GM23338 (cell line): ENCODE results near the gene EHBP1L1. TPM values are rescaled to one million over a fixed set of nuclear protein-coding genes. Genes with fewer than 3 reads are reported as not detected.

ENCODE experiments used
- ATAC-seq: fragments of 200-7000 bp; cut with Tn5 transposase; 3 replicates; pipeline ENCODE4 v1.9.1; 2020
- DNase-seq: peaks from one replicate; pipeline ENCODE4 v3.0.0-alpha.2; 2015; ENCODE audit warnings: low spot score
- H2AFZ ChIP-seq: fragments of 200-600 bp; sonication (generic); 2 replicates; pipeline ENCODE4 v1.8.0; 2016; ENCODE audit warnings: antibody characterized with exemption, mild to moderate bottlenecking, moderate library complexity
- H3F3A ChIP-seq: fragments of 200-600 bp; sonication (generic); replicated peaks from 2 replicates; pipeline ENCODE4 v1.8.0; 2017; ENCODE audit warnings: antibody characterized with exemption, mixed run types, low read depth
- H3K27ac ChIP-seq: fragments of 200-600 bp; sonication (generic); 2 replicates; pipeline ENCODE4 v1.6.1; 2016; ENCODE audit warnings: low read depth
- H3K27me3 ChIP-seq: fragments of 200-600 bp; sonication (generic); 2 replicates; pipeline ENCODE4 v1.8.0; 2016; ENCODE audit warnings: mild to moderate bottlenecking, mixed run types, moderate library complexity; ENCODE audit not compliant: insufficient read depth
- H3K36me3 ChIP-seq: fragments of 200-600 bp; sonication (generic); 2 replicates; pipeline ENCODE4 v1.8.0; 2016; ENCODE audit warnings: mild to moderate bottlenecking; ENCODE audit not compliant: insufficient read depth
- H3K4me1 ChIP-seq: fragments of 200-600 bp; sonication (generic); 2 replicates; pipeline ENCODE4 v1.8.0; 2016; ENCODE audit warnings: mild to moderate bottlenecking, moderate library complexity; ENCODE audit not compliant: insufficient read depth
- H3K4me2 ChIP-seq: fragments of 200-600 bp; sonication (generic); 2 replicates; pipeline ENCODE4 v1.7.1; 2017; ENCODE audit warnings: mixed run types
- H3K4me3 ChIP-seq: fragments of 200-600 bp; sonication (generic); 2 replicates; pipeline ENCODE4 v1.6.1; 2016; ENCODE audit warnings: mixed run types
- H3K79me2 ChIP-seq: fragments of 200-600 bp; sonication (generic); replicated peaks from 2 replicates; pipeline ENCODE4 v1.8.0; 2017; ENCODE audit warnings: mild to moderate bottlenecking; ENCODE audit not compliant: insufficient read depth
- H3K9me2 ChIP-seq: fragments of 200-600 bp; sonication (generic); 2 replicates; pipeline ENCODE4 v1.8.0; 2017; ENCODE audit not compliant: insufficient read depth
- H4K20me1 ChIP-seq: fragments of 200-600 bp; sonication (generic); replicated peaks from 2 replicates; pipeline ENCODE4 v1.8.0; 2017; ENCODE audit warnings: mild to moderate bottlenecking; ENCODE audit not compliant: insufficient read depth
- H3K27ac Mint-ChIP-seq: 2 replicates; pipeline ENCODE4 v1.8.0; 2020; ENCODE audit warnings: inconsistent platforms, mild to moderate bottlenecking, moderate library complexity, mixed read lengths
- H3K27me3 Mint-ChIP-seq: 3 replicates; pipeline ENCODE4 v1.8.0; 2022; ENCODE audit warnings: low read depth, mild to moderate bottlenecking, moderate library complexity, mixed read lengths, inconsistent platforms; ENCODE audit not compliant: insufficient read depth, poor library complexity
- H3K36me3 Mint-ChIP-seq: 3 replicates; pipeline ENCODE4 v1.8.0; 2021; ENCODE audit warnings: low read depth, mild to moderate bottlenecking, inconsistent platforms, moderate library complexity, mixed read lengths
- H3K4me1 Mint-ChIP-seq: 3 replicates; pipeline ENCODE4 v1.8.0; 2020; ENCODE audit warnings: mild to moderate bottlenecking, inconsistent platforms, mixed read lengths
- H3K4me3 Mint-ChIP-seq: 3 replicates; pipeline ENCODE4 v1.8.0; 2021; ENCODE audit warnings: moderate library complexity, mild to moderate bottlenecking, inconsistent platforms, mixed read lengths
- H3K9me3 Mint-ChIP-seq: 3 replicates; pipeline ENCODE4 v1.8.0; 2020; ENCODE audit warnings: moderate library complexity, mild to moderate bottlenecking, inconsistent platforms, mixed read lengths
- CREB1 ChIP-seq: fragments of 250-450 bp; sonication (Bioruptor Pico); IDR thresholded peaks from 2 replicates; pipeline ENCODE4 v1.5.0; 2020; ENCODE audit warnings: low read depth, mild to moderate bottlenecking, moderate library complexity
- EZH2 ChIP-seq: fragments of 200-600 bp; sonication (generic); IDR thresholded peaks from one replicate; pipeline ENCODE4 v1.8.0; 2017; ENCODE audit warnings: antibody characterized with exemption, mild to moderate bottlenecking, low read depth; ENCODE audit not compliant: unreplicated experiment
- EZH2phosphoT487 ChIP-seq: fragments of 200-600 bp; sonication (generic); IDR thresholded peaks from one replicate; pipeline ENCODE4 v1.8.1; 2018; ENCODE audit warnings: antibody characterized with exemption; ENCODE audit not compliant: unreplicated experiment
- JUNB ChIP-seq: IDR thresholded peaks from one replicate; pipeline ENCODE4 v1.6.1; 2016; ENCODE audit warnings: antibody characterized with exemption; ENCODE audit not compliant: unreplicated experiment
- NANOG ChIP-seq: IDR thresholded peaks from 2 replicates; pipeline ENCODE4 v1.6.1; 2016; ENCODE audit warnings: antibody characterized with exemption, borderline replicate concordance
- POLR2AphosphoS5 ChIP-seq: IDR thresholded peaks from 2 replicates; pipeline ENCODE4 v1.6.1; 2016; ENCODE audit warnings: antibody characterized with exemption, low read depth
- STAT1 ChIP-seq: IDR thresholded peaks from one replicate; pipeline ENCODE4 v1.6.1; 2016; ENCODE audit warnings: antibody characterized with exemption; ENCODE audit not compliant: unreplicated experiment
- ZNF114 ChIP-seq: fragments of 250-450 bp; sonication (Bioruptor Pico); IDR thresholded peaks from 2 replicates; pipeline ENCODE4 v1.5.0; 2020; ENCODE audit warnings: mild to moderate bottlenecking, moderate library complexity
- ZNF331 ChIP-seq: fragments of 250-450 bp; sonication (Bioruptor Pico); IDR thresholded peaks from 2 replicates; pipeline ENCODE4 v1.5.0; 2020; ENCODE audit warnings: low read depth, mild to moderate bottlenecking, moderate library complexity
- polyA plus RNA-seq: library from polyadenylated mRNA; unstranded; fragments of >200 nt; fragmentation: Nextera tagmentation; extraction: Ambion mirVana; gene quantifications from 2 replicates; pipeline ENCODE4 v1.2.1, GENCODE V29; 2016
- total RNA-seq: library from RNA; depleted of rRNA; stranded (reverse); fragments of >200 nt; shearing (Covaris generic); gene quantifications from 2 replicates; pipeline ENCODE4 v1.2.3, GENCODE V29; 2014
- TF ChIP-seq, protein P1 (sequence below): IDR thresholded peaks from one replicate; pipeline ENCODE4 v1.6.1; 2018; ENCODE audit warnings: antibody characterized with exemption; ENCODE audit not compliant: unreplicated experiment
- TF ChIP-seq, protein P2 (sequence below): fragments of 250-450 bp; sonication (Bioruptor Pico); IDR thresholded peaks from 2 replicates; pipeline ENCODE4 v1.5.0; 2020; ENCODE audit warnings: mild to moderate bottlenecking, moderate library complexity
- TF ChIP-seq, protein P3 (sequence below), 2 experiments: fragments of 200-600 bp in 1 of 2; sonication (generic) in 1 of 2; conservative IDR thresholded peaks; 2 replicates each; pipeline versions ENCODE4 v1.5.1 to v1.6.1; 2016 to 2017; ENCODE audit warnings: antibody characterized with exemption in 2 of 2, low read depth in 2 of 2, mild to moderate bottlenecking in 2 of 2, moderate library complexity in 1 of 2
- TF ChIP-seq, protein P4 (sequence below): IDR thresholded peaks from 2 replicates; pipeline ENCODE4 v1.6.1; 2016; ENCODE audit warnings: antibody characterized with exemption

Gene EHBP1L1
- total and polyA plus RNA-seq, 2 experiments from 2014 or later = 2.9 to 10.9 TPM

DNA sequence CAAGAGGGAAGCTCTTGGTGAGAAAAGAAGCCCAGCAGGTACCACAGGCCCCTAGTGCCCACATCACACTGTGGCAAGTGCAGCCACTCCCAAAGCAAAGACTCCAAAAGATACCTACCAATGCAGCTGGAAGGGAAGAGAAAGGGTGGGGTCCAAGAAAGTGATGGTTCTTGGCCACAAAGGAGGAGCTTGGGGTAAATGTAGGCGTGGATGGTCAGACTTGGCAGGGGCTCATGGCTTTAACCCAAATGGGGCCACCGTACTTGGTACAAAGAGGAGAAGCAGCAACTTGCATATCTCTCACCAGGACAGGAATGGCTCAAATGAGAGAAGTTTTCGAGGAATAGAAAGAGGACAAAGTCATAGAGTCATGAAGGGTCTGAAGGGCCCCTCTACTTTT, 33.4 kb downstream of the EHBP1L1 start:
- Histone ChIP-seq H3K9me2 (no peaks in the 10 kb centered on the region), H3K4me1 (peaks cover 21% of the 10 kb centered on the region), H3F3A (peaks cover 21% of the 10 kb centered on the region), H4K20me1 (no peaks in the 10 kb centered on the region; the same call in 1 of the 2 replicates), H3K4me3 (no peak overlapping the region), H2AFZ (no peak overlapping the region), H3K27me3 (no peaks in the 10 kb centered on the region), H3K79me2 (peaks cover 11% of the 10 kb centered on the region; the same call in 1 of the 2 replicates), H3K36me3 (no peaks in the 10 kb centered on the region), H3K27ac (no peak overlapping the region), H3K4me2 (no peak overlapping the region)
- no peaks in the 10 kb centered on the region for H3K9me3 Mint-ChIP-seq
- H3K27me3 Mint-ChIP-seq = peaks cover 20% of the 10 kb centered on the region
- H3K4me1 Mint-ChIP-seq = peaks cover 17% of the 10 kb centered on the region
- no peak overlapping the region; the same call in 2 of the 3 replicates for H3K4me3 Mint-ChIP-seq
- DNase-seq = no peak
- no peak for ATAC-seq
- no peak for TF ChIP-seq CREB1 (CRISPR knock-in tag)
- TF ChIP-seq, protein P1, sequence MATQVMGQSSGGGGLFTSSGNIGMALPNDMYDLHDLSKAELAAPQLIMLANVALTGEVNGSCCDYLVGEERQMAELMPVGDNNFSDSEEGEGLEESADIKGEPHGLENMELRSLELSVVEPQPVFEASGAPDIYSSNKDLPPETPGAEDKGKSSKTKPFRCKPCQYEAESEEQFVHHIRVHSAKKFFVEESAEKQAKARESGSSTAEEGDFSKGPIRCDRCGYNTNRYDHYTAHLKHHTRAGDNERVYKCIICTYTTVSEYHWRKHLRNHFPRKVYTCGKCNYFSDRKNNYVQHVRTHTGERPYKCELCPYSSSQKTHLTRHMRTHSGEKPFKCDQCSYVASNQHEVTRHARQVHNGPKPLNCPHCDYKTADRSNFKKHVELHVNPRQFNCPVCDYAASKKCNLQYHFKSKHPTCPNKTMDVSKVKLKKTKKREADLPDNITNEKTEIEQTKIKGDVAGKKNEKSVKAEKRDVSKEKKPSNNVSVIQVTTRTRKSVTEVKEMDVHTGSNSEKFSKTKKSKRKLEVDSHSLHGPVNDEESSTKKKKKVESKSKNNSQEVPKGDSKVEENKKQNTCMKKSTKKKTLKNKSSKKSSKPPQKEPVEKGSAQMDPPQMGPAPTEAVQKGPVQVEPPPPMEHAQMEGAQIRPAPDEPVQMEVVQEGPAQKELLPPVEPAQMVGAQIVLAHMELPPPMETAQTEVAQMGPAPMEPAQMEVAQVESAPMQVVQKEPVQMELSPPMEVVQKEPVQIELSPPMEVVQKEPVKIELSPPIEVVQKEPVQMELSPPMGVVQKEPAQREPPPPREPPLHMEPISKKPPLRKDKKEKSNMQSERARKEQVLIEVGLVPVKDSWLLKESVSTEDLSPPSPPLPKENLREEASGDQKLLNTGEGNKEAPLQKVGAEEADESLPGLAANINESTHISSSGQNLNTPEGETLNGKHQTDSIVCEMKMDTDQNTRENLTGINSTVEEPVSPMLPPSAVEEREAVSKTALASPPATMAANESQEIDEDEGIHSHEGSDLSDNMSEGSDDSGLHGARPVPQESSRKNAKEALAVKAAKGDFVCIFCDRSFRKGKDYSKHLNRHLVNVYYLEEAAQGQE = no peak
- no peak for TF ChIP-seq STAT1
- TF ChIP-seq EZH2 = no peak
- TF ChIP-seq POLR2AphosphoS5 = no peak
- no peak for TF ChIP-seq EZH2phosphoT487
- TF ChIP-seq ZNF114 (CRISPR knock-in tag) = no peak
- TF ChIP-seq, protein P2, sequence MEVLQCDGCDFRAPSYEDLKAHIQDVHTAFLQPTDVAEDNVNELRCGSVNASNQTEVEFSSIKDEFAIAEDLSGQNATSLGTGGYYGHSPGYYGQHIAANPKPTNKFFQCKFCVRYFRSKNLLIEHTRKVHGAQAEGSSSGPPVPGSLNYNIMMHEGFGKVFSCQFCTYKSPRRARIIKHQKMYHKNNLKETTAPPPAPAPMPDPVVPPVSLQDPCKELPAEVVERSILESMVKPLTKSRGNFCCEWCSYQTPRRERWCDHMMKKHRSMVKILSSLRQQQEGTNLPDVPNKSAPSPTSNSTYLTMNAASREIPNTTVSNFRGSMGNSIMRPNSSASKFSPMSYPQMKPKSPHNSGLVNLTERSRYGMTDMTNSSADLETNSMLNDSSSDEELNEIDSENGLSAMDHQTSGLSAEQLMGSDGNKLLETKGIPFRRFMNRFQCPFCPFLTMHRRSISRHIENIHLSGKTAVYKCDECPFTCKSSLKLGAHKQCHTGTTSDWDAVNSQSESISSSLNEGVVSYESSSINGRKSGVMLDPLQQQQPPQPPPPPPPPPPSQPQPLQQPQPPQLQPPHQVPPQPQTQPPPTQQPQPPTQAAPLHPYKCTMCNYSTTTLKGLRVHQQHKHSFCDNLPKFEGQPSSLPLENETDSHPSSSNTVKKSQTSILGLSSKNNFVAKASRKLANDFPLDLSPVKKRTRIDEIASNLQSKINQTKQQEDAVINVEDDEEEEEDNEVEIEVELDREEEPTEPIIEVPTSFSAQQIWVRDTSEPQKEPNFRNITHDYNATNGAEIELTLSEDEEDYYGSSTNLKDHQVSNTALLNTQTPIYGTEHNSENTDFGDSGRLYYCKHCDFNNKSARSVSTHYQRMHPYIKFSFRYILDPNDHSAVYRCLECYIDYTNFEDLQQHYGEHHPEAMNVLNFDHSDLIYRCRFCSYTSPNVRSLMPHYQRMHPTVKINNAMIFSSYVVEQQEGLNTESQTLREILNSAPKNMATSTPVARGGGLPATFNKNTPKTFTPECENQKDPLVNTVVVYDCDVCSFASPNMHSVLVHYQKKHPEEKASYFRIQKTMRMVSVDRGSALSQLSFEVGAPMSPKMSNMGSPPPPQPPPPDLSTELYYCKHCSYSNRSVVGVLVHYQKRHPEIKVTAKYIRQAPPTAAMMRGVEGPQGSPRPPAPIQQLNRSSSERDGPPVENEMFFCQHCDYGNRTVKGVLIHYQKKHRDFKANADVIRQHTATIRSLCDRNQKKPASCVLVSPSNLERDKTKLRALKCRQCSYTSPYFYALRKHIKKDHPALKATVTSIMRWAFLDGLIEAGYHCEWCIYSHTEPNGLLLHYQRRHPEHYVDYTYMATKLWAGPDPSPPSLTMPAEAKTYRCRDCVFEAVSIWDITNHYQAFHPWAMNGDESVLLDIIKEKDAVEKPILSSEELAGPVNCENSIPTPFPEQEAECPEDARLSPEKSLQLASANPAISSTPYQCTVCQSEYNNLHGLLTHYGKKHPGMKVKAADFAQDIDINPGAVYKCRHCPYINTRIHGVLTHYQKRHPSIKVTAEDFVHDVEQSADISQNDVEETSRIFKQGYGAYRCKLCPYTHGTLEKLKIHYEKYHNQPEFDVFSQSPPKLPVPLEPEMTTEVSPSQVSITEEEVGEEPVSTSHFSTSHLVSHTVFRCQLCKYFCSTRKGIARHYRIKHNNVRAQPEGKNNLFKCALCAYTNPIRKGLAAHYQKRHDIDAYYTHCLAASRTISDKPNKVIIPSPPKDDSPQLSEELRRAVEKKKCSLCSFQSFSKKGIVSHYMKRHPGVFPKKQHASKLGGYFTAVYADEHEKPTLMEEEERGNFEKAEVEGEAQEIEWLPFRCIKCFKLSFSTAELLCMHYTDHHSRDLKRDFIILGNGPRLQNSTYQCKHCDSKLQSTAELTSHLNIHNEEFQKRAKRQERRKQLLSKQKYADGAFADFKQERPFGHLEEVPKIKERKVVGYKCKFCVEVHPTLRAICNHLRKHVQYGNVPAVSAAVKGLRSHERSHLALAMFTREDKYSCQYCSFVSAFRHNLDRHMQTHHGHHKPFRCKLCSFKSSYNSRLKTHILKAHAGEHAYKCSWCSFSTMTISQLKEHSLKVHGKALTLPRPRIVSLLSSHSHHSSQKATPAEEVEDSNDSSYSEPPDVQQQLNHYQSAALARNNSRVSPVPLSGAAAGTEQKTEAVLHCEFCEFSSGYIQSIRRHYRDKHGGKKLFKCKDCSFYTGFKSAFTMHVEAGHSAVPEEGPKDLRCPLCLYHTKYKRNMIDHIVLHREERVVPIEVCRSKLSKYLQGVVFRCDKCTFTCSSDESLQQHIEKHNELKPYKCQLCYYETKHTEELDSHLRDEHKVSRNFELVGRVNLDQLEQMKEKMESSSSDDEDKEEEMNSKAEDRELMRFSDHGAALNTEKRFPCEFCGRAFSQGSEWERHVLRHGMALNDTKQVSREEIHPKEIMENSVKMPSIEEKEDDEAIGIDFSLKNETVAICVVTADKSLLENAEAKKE (CRISPR knock-in tag) = no peak
- no peak for TF ChIP-seq NANOG
- TF ChIP-seq, protein P3, sequence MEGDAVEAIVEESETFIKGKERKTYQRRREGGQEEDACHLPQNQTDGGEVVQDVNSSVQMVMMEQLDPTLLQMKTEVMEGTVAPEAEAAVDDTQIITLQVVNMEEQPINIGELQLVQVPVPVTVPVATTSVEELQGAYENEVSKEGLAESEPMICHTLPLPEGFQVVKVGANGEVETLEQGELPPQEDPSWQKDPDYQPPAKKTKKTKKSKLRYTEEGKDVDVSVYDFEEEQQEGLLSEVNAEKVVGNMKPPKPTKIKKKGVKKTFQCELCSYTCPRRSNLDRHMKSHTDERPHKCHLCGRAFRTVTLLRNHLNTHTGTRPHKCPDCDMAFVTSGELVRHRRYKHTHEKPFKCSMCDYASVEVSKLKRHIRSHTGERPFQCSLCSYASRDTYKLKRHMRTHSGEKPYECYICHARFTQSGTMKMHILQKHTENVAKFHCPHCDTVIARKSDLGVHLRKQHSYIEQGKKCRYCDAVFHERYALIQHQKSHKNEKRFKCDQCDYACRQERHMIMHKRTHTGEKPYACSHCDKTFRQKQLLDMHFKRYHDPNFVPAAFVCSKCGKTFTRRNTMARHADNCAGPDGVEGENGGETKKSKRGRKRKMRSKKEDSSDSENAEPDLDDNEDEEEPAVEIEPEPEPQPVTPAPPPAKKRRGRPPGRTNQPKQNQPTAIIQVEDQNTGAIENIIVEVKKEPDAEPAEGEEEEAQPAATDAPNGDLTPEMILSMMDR (conservative IDR thresholded peaks at IDR 0.05; ENCODE audit: low read depth in 2 of 2) = no peak
- TF ChIP-seq, protein P4, sequence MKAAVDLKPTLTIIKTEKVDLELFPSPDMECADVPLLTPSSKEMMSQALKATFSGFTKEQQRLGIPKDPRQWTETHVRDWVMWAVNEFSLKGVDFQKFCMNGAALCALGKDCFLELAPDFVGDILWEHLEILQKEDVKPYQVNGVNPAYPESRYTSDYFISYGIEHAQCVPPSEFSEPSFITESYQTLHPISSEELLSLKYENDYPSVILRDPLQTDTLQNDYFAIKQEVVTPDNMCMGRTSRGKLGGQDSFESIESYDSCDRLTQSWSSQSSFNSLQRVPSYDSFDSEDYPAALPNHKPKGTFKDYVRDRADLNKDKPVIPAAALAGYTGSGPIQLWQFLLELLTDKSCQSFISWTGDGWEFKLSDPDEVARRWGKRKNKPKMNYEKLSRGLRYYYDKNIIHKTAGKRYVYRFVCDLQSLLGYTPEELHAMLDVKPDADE = no peak
- TF ChIP-seq JUNB = no peak
- no peak for TF ChIP-seq ZNF331 (CRISPR knock-in tag)
- peaks cover 12% of the 10 kb centered on the region; the same call in 2 of the 3 replicates for H3K36me3 Mint-ChIP-seq
- no peak overlapping the region for H3K27ac Mint-ChIP-seq
